Stimulated activated CD8-positive, alpha-beta memory T cell treated with anti-CD3 and anti-CD28 coated beads, Interleukin-4, amount 100 ng/mL, for 48 hours (primary cell): ENCODE data around the gene UPK3B.
A peak's percentile ranks its signal among the peaks of the same experiment; 100 is the strongest.
"Not testable (repeated sequence)": the region's sequence is repeated elsewhere in the genome, so short reads cannot be mapped to it uniquely, and the experiment has no call there.

Experiments
- DNase-seq: peaks from one replicate; pipeline ENCODE4 v3.0.0-alpha.2; 2020

UPK3B gene

GRCh38 chr7:76509931-76510877, at the start of gene UPK3B:
Gene UPK3B (plus strand): TSS chr7:76510552. CDS start chr7:76510653, 101 bp downstream.
- DNase-seq: no peak

DNA sequence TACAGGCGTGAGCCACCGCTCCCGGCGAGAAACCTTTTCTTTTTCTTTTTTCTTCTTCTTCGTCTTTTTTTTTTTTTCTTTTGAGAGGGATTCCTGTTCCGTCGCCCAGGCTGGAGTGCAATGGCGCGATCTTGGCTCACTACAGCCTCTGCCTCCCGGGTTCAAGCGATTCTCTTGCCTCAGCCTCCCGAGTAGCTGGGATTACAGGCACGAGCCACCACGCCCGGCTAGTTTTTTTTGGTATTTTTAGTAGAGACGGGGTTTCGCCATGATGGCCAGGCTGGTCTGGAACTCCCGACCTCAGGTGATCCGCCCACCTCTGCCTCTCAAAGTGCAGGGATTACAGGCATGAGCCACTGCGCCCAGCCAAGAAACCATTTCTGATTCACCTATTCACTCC, 49.6 kb upstream of the UPK3B start:
- DNase-seq: not testable (repeated sequence)

DNA sequence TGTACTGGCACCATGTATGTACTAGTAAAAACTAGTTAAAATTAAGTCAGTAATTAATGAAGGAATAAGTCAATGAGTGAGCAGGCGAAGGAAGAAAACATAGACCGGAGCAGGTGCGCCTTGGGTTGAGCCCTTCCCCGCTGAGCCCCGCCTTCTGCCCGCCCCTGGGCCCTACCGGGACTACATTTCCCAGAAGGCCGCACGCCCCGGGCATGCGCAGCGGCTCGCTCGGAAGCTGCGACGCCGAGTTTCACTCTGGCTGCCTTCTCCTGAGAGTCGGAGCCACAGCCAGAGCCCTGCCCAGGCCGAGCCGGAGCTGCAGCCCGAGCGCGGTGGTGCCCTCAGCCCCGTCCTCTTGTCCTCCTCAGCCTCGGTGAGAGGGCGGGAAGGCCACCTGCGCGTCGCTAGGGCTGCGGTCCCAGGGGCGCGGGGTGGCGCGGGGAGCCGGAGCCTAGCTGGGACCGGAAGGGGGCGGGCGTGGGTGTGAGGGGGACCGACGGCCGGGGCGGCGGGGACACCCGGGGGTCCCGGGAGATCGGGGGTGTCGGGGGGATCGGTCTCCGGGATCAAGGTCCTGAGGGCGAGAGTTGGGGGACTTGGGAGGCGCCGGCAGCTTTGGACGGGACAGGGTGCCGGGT, 48.8 kb upstream of the UPK3B start, which contains the start of gene DTX2:
DTX2 (plus strand) TSS at position 246 of the 638 bp plus-strand sequence. CDS start 18,801 bp downstream, outside the sequence.
- peak; percentile 41 for DNase-seq

GRCh38 chr7:76462271-76462882, 48.0 kb upstream of the UPK3B start:
- not testable (repeated sequence) for DNase-seq

- DNase-seq: not testable (repeated sequence)
These were observed 45.4 kb upstream of the UPK3B start for GRCh38 chr7:76464959-76465358.

DNA sequence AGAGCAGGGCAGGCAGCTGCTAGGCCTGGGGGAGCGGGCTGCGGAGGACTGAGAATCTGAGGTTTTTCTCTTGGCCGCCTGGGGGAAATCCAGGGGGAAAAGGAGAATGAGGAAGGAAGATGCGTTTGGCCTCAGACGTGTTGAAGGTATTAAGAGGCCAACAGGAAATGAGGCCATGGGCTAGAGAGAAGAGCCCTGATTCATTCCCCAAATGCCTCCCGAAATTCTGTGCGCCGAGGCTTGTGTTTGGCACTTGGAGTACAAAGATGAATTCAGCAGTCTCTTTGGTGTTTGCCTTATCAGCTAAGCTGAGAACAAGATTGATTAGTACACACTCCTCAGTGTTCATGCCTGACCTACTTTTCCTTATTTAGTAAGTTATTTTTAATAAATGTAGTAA, 44.4 kb upstream of the UPK3B start:
- DNase-seq: not testable (repeated sequence)

DNA sequence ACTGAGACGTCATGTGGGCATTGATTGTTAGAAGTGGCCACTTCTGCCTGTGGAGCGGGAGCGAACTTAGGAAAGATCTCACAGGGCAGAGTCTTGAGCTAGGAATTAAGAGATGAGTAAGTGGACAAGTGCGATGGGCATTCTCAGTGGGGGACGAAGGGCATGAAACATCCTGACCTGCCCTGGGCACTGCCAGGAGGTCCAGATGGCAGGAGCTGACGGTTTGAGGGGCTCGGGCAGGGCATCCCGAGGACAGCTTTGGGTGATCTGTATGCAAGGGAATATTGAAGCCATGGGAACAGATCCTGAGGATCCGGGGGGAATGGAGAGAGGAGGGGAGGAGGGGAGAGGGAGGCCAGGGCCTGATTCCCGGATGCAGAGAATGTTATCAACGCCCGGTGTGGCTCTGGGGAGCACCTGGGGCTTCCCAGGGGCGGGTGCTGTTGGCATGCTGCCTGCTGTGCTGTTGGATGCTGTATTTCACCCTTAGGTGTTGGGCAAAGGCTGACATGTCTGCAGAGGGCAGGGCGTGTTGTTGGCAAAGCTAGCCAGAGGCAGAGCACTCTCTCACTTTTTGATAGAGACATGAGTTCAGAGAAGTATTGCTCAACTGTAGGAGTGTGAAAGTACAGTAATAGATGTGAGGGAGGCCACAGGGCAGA, 42.5 kb upstream of the UPK3B start:
- DNase-seq: not testable (repeated sequence)

GRCh38 chr7:76471556-76472221, 38.7 kb upstream of the UPK3B start:
- not testable (repeated sequence) for DNase-seq

DNA sequence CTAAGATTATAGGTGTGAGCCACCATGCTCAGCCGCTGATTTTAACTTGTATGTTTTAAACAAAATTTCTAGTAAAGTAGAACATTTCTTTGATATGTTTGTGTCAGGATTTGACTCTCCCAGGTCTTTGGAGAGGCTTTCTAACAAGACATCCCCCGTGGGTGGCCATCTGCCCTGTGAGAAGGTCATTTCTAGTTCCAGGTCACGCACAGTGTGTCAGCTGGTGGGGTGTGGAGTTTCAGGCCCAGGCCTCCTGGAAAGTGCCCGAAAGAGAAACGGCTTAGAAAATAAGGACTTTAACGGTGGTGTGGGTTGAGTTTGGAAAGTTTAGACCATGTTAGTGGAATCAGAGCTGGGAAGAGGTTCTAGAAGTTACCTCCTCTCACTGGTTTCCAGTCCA, 37.3 kb upstream of the UPK3B start:
- not testable (repeated sequence) for DNase-seq

DNA sequence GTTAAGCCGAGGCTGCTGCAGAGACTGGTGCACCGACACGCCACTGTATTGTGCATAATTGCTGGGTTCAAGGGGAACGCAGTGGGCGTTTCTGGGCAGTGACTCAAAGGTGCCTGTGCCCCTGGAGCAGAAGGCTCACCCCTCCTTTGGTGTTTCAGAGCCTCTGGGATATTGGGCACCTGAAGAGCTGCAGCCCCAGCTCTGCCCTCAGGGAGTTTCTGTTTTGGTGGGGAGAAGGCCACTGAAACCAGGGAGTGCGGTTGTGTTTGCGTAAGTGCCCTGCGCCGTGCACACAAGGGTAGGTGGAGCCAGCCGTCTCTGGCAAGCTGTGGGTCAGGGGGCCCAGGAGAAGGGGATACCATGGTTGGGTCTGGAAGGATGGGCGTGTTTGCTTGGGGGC, 34.1 kb upstream of the UPK3B start:
- DNase-seq: not testable (repeated sequence)

- not testable (repeated sequence) for DNase-seq
These were observed 33.4 kb upstream of the UPK3B start for GRCh38 chr7:76476742-76477474.

GRCh38 chr7:76479628-76480027, 30.7 kb upstream of the UPK3B start:
- DNase-seq: not testable (repeated sequence)

GRCh38 chr7:76480403-76481253, 29.7 kb upstream of the UPK3B start:
- DNase-seq: not testable (repeated sequence)

- not testable (repeated sequence) for DNase-seq
These were observed 27.7 kb upstream of the UPK3B start for GRCh38 chr7:76482660-76483059.

- DNase-seq: not testable (repeated sequence)
These were observed 27.3 kb upstream of the UPK3B start for GRCh38 chr7:76483081-76483480.

DNA sequence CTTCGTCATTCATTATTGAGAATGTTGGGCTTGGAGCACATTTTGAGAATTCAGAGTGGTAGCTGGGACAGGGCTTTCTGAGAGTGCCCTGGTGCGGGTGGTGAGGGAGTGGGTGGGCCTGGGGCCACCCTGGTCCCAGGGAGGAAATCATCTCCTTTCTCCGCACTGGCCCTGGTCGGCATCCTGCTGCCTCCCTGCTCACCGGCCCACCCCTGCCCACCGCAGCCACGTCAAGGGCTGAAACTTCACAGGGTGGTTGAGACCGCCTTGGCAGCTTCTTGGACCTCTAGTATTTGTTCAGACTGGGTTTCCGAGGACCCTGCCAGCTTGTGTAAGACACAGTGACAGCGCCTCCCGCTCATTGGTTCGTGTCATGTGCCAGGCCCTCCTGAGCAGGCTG, 25.9 kb upstream of the UPK3B start:
- DNase-seq: not testable (repeated sequence)

- not testable (repeated sequence) for DNase-seq
These were observed 24.3 kb upstream of the UPK3B start for GRCh38 chr7:76485822-76486610.

DNA sequence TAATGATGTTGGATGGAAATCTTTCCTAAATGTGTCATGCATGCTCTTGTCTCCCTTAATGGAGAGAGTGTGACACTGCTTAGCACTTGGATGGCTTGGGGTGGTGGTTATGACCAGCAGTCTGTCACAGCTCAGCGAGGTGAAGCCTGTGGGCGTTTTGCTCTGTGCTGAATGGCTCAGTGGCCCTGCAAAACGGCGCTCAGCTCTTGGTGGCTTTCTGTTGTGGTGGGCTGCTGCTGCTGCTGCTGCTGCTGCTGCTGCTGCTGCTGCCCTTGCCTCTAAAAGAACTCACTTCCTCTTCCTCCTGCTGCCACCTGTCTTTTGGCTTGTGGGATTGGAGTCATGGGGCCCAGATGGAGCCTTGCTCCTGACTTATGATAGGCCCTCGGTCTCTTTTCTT, 23.7 kb upstream of the UPK3B start:
- peak; percentile 45 for DNase-seq

- DNase-seq: not testable (repeated sequence)
These were observed 22.4 kb upstream of the UPK3B start for GRCh38 chr7:76487969-76488368.
